Sigmoid colon (tissue), 7 donors: Measurements from ENCODE around the gene SEC24C. TPM values are rescaled to one million over a fixed set of nuclear protein-coding genes. Genes with fewer than 3 reads are reported as not detected.
"Not testable (repeated sequence)": the region's sequence is repeated elsewhere in the genome, so short reads cannot be mapped to it uniquely, and the experiment has no call there.

ENCODE experiments used
- DNase-seq: peaks from one replicate; pipeline ENCODE4 v3.0.0-alpha.2; 2019
- H3K27ac ChIP-seq, 4 donors: fragments of 200-600 bp; sonication (generic); one replicate each; pipeline ENCODE4 v1.5.1; 2016 to 2019; ENCODE audit warnings: mild to moderate bottlenecking in 1 of 4
- H3K27me3 ChIP-seq, 3 donors: fragments of 200-600 bp; sonication (generic); one replicate each; pipeline ENCODE4 v1.5.1; 2019; ENCODE audit warnings: mild to moderate bottlenecking in 1 of 3
- H3K36me3 ChIP-seq, 4 donors: fragments of 200-600 bp; sonication (generic); one replicate each; pipeline ENCODE4 v1.5.1; 2016 to 2019
- H3K4me1 ChIP-seq, 4 donors: fragments of 200-600 bp; sonication (generic); one replicate each; pipeline ENCODE4 v1.5.1; 2017 to 2019
- H3K4me3 ChIP-seq, 4 donors: fragments of 200-600 bp; sonication (generic); one replicate each; pipeline ENCODE4 v1.5.1; 2017 to 2019; ENCODE audit warnings: mild to moderate bottlenecking in 2 of 4, moderate library complexity in 1 of 4
- H3K9me3 ChIP-seq, 4 donors: fragments of 200-600 bp in 3 of 4; sonication (generic) in 3 of 4; one replicate each; pipeline versions ENCODE4 v1.5.1 to v1.6.1; 2013 to 2019
- EP300 ChIP-seq, 4 donors: sonication (generic); formaldehyde crosslinking; IDR thresholded peaks; one replicate each; pipeline ENCODE4 v1.6.1; 2017; ENCODE audit warnings: antibody characterized with exemption in 4 of 4
- POLR2A ChIP-seq, 2 donors: fragments of 450-650 bp; IDR thresholded peaks; one replicate each; pipeline ENCODE4 v1.6.1; 2016; ENCODE audit warnings: antibody characterized with exemption in 2 of 2, mild to moderate bottlenecking in 2 of 2, moderate library complexity in 2 of 2
- POLR2AphosphoS5 ChIP-seq, 4 donors: sonication (generic); formaldehyde crosslinking; IDR thresholded peaks; one replicate each; pipeline ENCODE4 v1.6.1; 2017; ENCODE audit warnings: antibody characterized with exemption in 4 of 4
- WGBS, 2 donors: extraction: QIAGEN DNeasy Blood & Tissue Kit; methylation state at CpG; one replicate each; pipeline ENCODE4 v1.1.7; 2013; 5-methylcytosine and 5-hydroxymethylcytosine counted together
- intact Hi-C: fragments of 100-400 bp; cut with DNase I; formaldehyde crosslinking; loops from one replicate; pipeline ENCODE4 v1.15.1; 2023
- polyA plus RNA-seq, 3 donors: library from polyadenylated mRNA; stranded (reverse); fragments of 200-250 nt; gene quantifications; one replicate each; pipeline ENCODE4 v1.2.3, GENCODE V29; 2013
- total RNA-seq, 4 donors: library from RNA; depleted of rRNA; stranded (reverse); fragments of >200 nt; gene quantifications; one replicate each; pipeline ENCODE4 v1.1.0, GENCODE V29; 2016
- TF ChIP-seq, protein P1 (sequence below), 4 experiments: fragments of 450-650 bp in 3 of 4; fragments of 200-600 bp in 1 of 4; IDR thresholded peaks; one replicate each; pipeline ENCODE4 v1.5.1; 2016 to 2019; ENCODE audit warnings: antibody characterized with exemption in 4 of 4, mild to moderate bottlenecking in 3 of 4, moderate library complexity in 2 of 4
- donor health status: healthy with polysubstance abuse.
- donor health status: Bipolar disorder and iron deficiency.
- donor health status: healthy.

The SEC24C gene
- total and polyA plus RNA-seq, 7 donors, result 25.2 to 52.3 (median 37.5) TPM

DNA sequence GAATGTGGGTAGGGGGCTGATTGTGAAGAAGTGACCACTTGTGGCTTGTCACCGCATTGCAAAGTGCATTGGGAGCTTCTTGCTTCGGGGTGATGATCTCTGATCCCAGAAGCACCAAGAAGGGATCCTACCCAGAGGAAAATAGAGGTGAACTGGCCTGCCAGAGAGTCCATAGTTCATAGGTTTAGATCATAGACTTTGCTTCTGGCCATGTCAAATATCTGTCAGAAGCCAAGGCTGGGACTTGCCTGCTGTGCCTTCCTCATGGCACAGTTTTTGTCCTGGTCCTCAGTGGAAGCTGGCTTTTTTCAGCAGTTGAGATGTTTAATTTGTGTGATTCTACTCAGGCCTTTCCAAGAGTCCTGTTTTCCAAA, 42.3 kb downstream of the SEC24C start:
- intact Hi-C loops, result no loop called here
- H3K27ac ChIP-seq, result peak overlapping the region; percentile 88 to 97 (median 90)
- no peaks in the 10 kb centered on the region for H3K9me3 ChIP-seq
- 0 to 4% methylated on average over 2 of the region's 2 CpGs for WGBS, 2 donors
- DNase-seq, result no peak
- H3K4me1 ChIP-seq, result peaks cover 0 to 48% (median 47%) of the 10 kb centered on the region in 4 donors
- H3K4me3 ChIP-seq, result peak overlapping the region; percentile 70 to 96 (median 80)
- no peaks in the 10 kb centered on the region for H3K27me3 ChIP-seq
- H3K36me3 ChIP-seq, result peaks cover 26 to 34% (median 27%) of the 10 kb centered on the region in 4 donors
- TF ChIP-seq EP300 (IDR thresholded peaks at IDR 0.05), result no peak

DNA sequence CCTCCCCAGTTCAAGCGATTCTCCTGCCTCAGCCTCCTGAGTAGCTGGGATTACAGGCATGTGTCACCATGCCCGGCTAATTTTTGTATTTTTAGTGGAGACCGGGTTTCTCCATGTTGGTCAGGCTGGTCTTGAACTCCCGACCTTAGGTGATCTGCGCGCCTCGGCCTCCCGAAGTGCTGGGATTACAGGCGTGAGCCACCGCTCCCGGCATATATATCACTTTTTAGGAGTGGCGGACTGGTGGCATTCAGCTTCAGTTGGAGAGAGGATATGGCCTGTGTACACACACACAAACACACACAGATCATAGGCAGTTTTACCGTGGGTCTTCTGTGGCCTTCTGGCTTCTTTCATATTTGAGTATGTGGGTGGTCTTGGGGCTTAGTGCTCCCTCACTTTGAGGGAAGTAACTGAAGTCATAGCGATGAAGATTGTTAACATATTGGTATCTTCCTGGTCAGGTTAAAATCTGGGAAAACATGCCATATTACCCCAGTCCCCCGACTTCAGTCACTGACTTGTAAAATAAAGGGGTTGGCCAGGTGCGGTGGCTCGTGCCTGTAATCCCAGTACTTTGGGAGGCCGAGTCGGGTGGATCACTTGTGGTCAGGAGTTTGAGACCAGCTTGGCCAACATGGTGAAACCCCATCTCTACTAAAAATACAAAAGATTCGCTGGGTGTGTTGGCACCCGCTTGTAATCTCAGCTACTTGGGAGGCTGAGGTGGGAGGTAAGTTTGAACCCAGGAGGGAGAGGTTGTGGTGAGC, 43.0 kb downstream of the SEC24C start:
- 91% methylated on average over 21 of the region's 21 CpGs for WGBS, 2 donors
- Histone ChIP-seq H3K4me1 (peaks cover 0 to 48% (median 46%) of the 10 kb centered on the region in 4 donors), H3K36me3 (peaks cover 32 to 41% (median 34%) of the 10 kb centered on the region in 4 donors), H3K4me3 (peak overlapping the region in 3 of 4 donors; percentile 73 to 96 (median 87))
- H3K27me3 ChIP-seq, H3K27ac ChIP-seq, intact Hi-C loops, H3K9me3 ChIP-seq: not testable (repeated sequence)
- peak; percentile 46 for DNase-seq

DNA sequence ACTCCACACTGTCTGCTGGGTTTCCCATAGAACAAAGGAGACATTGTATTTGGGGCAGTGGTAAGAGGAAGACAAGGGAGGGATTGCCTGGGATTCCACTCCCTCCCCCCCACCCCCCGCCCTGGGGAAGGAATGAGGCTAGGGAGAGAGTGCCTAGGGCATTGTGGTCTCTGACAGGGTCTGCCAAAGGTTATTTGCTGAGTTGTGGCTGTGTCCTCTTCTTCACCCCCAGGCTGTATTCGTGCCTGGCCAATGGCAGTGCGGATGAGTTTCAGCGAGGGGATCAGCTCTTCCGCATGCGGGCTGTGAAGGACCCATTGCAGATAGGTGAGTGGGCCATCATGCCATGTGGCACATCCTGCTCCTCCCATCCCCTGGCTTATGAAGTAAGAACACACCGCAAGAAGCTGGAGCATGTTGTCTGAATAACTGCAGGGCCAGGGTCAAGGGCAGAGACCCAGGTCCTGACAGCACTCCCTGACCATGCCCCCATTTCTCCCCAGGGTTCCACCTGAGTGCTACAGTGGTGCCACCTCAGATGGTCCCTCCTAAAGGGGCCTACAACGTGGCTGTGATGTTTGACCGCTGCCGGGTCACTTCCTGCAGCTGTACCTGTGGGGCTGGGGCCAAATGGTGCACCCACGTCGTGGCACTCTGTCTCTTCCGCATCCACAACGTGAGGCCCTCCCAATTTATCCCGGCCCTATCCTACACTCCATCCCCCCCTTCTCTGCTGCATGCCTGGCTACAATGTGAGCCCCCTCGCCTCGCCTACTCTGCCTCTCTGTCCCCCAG, 44.9 kb downstream of the SEC24C start:
- Histone ChIP-seq H3K4me3 (no peak overlapping the region), H3K27me3 (no peaks in the 10 kb centered on the region), H3K9me3 (no peaks in the 10 kb centered on the region), H3K27ac (no peak overlapping the region), H3K4me1 (peaks cover 0 to 33% (median 32%) of the 10 kb centered on the region in 4 donors), H3K36me3 (peaks cover 46 to 54% (median 52%) of the 10 kb centered on the region in 4 donors)
- no peak for DNase-seq
- WGBS, 2 donors, result 91 to 94% methylated on average over 17 of the region's 17 CpGs
- intact Hi-C loops, result no loop called here
- TF ChIP-seq POLR2A (IDR thresholded peaks at IDR 0.05), result no peak
- no peak for TF ChIP-seq EP300 (IDR thresholded peaks at IDR 0.05)
- TF ChIP-seq, protein P1, sequence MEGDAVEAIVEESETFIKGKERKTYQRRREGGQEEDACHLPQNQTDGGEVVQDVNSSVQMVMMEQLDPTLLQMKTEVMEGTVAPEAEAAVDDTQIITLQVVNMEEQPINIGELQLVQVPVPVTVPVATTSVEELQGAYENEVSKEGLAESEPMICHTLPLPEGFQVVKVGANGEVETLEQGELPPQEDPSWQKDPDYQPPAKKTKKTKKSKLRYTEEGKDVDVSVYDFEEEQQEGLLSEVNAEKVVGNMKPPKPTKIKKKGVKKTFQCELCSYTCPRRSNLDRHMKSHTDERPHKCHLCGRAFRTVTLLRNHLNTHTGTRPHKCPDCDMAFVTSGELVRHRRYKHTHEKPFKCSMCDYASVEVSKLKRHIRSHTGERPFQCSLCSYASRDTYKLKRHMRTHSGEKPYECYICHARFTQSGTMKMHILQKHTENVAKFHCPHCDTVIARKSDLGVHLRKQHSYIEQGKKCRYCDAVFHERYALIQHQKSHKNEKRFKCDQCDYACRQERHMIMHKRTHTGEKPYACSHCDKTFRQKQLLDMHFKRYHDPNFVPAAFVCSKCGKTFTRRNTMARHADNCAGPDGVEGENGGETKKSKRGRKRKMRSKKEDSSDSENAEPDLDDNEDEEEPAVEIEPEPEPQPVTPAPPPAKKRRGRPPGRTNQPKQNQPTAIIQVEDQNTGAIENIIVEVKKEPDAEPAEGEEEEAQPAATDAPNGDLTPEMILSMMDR (IDR thresholded peaks at IDR 0.05), result no peak
- no peak for TF ChIP-seq POLR2AphosphoS5 (IDR thresholded peaks at IDR 0.05)

DNA sequence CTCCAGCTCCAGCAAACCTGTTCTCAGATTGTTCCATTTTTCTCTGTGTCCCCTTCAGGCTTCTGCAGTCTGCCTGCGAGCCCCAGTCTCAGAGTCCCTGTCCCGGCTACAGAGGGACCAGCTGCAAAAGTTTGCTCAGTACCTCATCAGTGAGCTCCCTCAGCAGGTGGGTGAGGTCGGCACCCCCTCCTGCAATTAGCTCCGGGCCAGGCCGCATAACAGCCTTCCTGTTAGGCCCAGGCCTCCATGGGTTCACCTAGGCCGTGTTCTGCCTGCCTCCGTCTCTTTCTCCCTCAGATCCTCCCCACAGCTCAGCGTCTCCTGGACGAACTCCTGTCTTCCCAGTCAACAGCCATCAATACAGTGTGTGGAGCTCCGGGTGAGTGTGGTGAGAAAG, 45.5 kb downstream of the SEC24C start:
- no peak for DNase-seq
- Histone ChIP-seq H3K36me3 (peaks cover 51 to 60% (median 58%) of the 10 kb centered on the region in 4 donors), H3K9me3 (no peaks in the 10 kb centered on the region), H3K4me3 (no peak overlapping the region), H3K27ac (no peak overlapping the region), H3K4me1 (peaks cover 0 to 30% (median 28%) of the 10 kb centered on the region in 4 donors), H3K27me3 (no peaks in the 10 kb centered on the region)
- intact Hi-C loops, result no loop called here
- 93% methylated on average over 10 of the region's 10 CpGs for WGBS, 2 donors
- TF ChIP-seq POLR2AphosphoS5 (IDR thresholded peaks at IDR 0.05), result no peak
- no peak for TF ChIP-seq POLR2A (IDR thresholded peaks at IDR 0.05)
- TF ChIP-seq EP300 (IDR thresholded peaks at IDR 0.05), result no peak
- TF ChIP-seq, protein P1 (IDR thresholded peaks at IDR 0.05), result no peak

DNA sequence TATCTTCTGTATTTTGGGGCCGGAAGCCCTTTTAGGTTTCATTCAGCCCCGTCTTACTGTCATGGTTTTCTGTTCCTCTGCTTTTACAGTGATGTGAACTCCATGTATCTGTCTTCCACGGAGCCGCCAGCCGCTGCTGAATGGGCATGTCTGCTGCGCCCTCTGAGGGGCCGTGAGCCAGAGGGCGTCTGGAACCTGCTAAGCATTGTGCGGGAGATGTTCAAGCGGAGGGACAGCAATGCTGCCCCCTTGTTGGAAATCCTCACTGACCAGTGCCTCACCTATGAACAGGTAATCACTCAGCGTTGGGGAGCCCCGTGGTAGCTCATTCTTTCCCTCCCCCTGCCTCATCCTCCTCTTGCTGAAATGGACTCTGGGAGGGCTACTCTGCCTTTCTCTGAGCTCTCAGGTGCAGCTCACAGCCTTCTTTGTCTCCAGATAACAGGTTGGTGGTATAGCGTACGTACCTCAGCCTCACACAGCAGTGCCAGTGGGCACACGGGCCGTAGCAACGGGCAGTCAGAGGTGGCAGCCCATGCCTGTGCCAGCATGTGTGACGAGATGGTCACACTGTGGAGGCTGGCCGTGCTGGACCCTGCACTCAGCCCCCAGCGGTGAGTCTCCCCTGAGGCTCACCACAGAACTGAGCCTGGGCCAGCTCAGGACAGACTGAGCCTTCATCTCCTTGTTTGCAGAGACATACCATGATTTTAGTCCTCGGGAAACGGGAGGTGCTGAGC, 46.9 kb downstream of the SEC24C start:
- no peak for TF ChIP-seq EP300 (IDR thresholded peaks at IDR 0.05)
- TF ChIP-seq POLR2A (IDR thresholded peaks at IDR 0.05), result no peak
- TF ChIP-seq POLR2AphosphoS5 (IDR thresholded peaks at IDR 0.05), result no peak
- TF ChIP-seq, protein P1 (IDR thresholded peaks at IDR 0.05), result no peak
- H3K9me3 ChIP-seq, result no peaks in the 10 kb centered on the region
- H3K27ac ChIP-seq, result no peak overlapping the region
- H3K4me3 ChIP-seq, result no peak overlapping the region
- H3K4me1 ChIP-seq, result peaks cover 0 to 26% (median 24%) of the 10 kb centered on the region in 4 donors
- no peak for DNase-seq
- intact Hi-C loops, result no loop called here
- peaks cover 60 to 74% (median 71%) of the 10 kb centered on the region in 4 donors for H3K36me3 ChIP-seq
- no peaks in the 10 kb centered on the region for H3K27me3 ChIP-seq
- 95% methylated on average over 22 of the region's 22 CpGs for WGBS, 2 donors
